Heart left ventricle (tissue), 13 donors: Measurements from ENCODE around the gene CIPC.

Experiments
- CTCF ChIP-seq, 12 donors: fragments of 200-600 bp; sonication (generic) in 4 of 12; IDR thresholded peaks; one replicate each; pipeline versions ENCODE4 v1.5.0 to v1.8.0; 2018 to 2022; ENCODE audit warnings: antibody characterized with exemption in 12 of 12, mild to moderate bottlenecking in 5 of 12
- POLR2A ChIP-seq, 2 donors: fragments of 450-650 bp; IDR thresholded peaks; one replicate each; pipeline ENCODE4 v1.6.1; 2017; ENCODE audit warnings: antibody characterized with exemption in 2 of 2, mild to moderate bottlenecking in 2 of 2, moderate library complexity in 2 of 2
- donor health status: ischemic (EF 13 %, LVEDD 7.1; RV severe dilation, severe dysfunction).
- donor health status: DM: no; HTN: yes; CAD: no.
- donor health status: DM: no; HTN: no; CAD: no.
- donor health status: ischemic (EF 25% LVEDD 6.9; RV normal size, moderate dysfunction).
- donor health status: ischemic (EF 25% LVEDD 5.7; RV mildly dilated, moderate dysfunction).
- donor health status: ischemic (EF 35%, LVEDD 5.7; RV mildly dilated, moderate dysfunction).
- donor health status: nonischemic (EF 11% LVEDD 7.7; RV severe dilation, severe dysfunction).
- donor health status: DM: yes; HTN: yes; CAD: no.
- donor health status: PGD.
- donor health status: ischemic (EF 29% LVEDD 5.4; RV normal size, mild dysfunction).
- donor health status: nonischemic (EF 23%, LVEDD 6.1; RV moderate dilation, normal function).

DNA sequence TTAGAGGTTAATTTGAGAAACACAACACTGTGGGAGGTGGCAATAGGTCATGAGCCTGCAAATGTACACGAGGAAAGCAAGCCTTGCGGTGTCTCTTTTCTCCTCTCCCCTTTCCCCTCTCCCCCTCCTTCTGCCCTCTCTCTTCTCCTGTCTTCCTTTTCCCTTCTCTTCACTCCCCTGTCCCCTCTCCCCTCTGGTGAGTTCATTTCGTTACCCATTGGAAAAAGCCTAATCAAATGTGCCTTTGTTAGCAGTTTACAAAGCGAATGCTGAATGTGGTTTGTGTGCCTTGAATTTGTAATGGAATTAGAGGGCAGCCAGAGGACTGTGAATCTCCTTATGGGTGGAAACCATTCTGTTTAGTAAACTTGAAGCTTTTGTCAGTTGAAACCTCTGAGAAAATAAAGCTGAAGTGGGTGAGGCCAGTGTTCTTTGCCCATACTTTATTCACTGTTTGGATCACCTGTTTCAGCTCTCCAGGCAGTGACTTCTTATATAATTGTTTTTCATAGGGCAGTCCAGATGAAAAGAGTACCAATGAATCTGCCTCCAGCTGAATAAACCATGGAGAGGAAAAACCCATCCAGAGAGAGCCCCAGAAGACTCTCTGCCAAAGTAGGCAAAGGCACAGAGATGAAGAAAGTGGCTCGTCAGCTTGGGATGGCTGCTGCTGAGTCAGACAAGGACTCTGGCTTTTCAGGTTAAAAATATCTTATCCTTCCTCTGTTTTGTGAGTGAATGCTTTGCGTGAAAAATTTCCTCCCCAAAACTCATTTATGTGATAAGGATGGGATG, 7.3 kb downstream of the CIPC start:
- TF ChIP-seq CTCF (IDR thresholded peaks at IDR 0.05) = no peak
- no peak for TF ChIP-seq POLR2A (IDR thresholded peaks at IDR 0.05)
